Memory B cell (primary cell): ENCODE data around the gene PCP2.
A peak's percentile ranks its signal among the peaks of the same experiment; 100 is the strongest.

ENCODE experiments used
- ATAC-seq: fragments of 150-1000 bp; cut with Tn5 transposase; 2 replicates; pipeline ENCODE4 v1.10.0; 2021; ENCODE audit warnings: low read depth, mild to moderate bottlenecking, moderate library complexity
- DNase-seq, 2 donors: peaks; one replicate each; pipeline ENCODE4 v3.0.0; 2022; ENCODE audit warnings: low spot score in 2 of 2
- H3K27ac Mint-ChIP-seq: one replicate; pipeline ENCODE4 v1.8.0; 2022; ENCODE audit warnings: mild to moderate bottlenecking, moderate library complexity, mixed read lengths
- H3K27me3 Mint-ChIP-seq: one replicate; pipeline ENCODE4 v1.8.0; 2022; ENCODE audit warnings: mixed read lengths
- H3K36me3 Mint-ChIP-seq: one replicate; pipeline ENCODE4 v1.8.0; 2022; ENCODE audit warnings: mild to moderate bottlenecking, mixed read lengths
- H3K4me1 Mint-ChIP-seq: one replicate; pipeline ENCODE4 v1.8.0; 2022; ENCODE audit warnings: mixed read lengths
- H3K4me3 Mint-ChIP-seq: one replicate; pipeline ENCODE4 v1.8.0; 2022; ENCODE audit warnings: mild to moderate bottlenecking, moderate library complexity, mixed read lengths
- H3K9me3 Mint-ChIP-seq: one replicate; pipeline ENCODE4 v1.8.0; 2022; ENCODE audit warnings: mixed read lengths

Gene PCP2

DNA sequence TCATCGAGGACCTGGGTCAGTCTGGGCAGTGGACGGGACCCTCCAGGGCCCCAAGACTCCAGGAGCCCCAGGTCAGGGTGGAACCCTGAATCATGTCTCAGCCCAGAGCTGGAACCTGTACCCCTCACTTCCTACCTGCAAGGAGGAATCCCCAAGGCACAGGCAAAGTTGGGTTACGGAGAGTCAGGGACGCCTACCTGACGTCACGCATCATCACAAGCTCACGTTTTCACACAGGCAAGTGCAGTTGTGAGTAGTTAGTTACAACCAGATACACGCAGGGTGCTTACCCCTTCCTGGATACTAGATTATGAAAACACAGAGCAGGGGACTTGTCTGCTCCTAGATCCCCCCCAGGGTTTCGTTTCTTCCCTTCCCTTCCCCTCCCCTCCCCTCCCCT, 37.3 kb upstream of the PCP2 start:
- no peaks in the 10 kb centered on the region for H3K36me3 Mint-ChIP-seq
- H3K27me3 Mint-ChIP-seq: peaks cover 32% of the 10 kb centered on the region
- DNase-seq: no peak
- no peak overlapping the region for H3K27ac Mint-ChIP-seq
- H3K4me3 Mint-ChIP-seq: peak overlapping the region; percentile 72
- peak; percentile 40 for ATAC-seq
- H3K9me3 Mint-ChIP-seq: peaks cover 2% of the 10 kb centered on the region
- H3K4me1 Mint-ChIP-seq: peaks cover 16% of the 10 kb centered on the region

- Mint-ChIP-seq H3K9me3 (peaks cover 2% of the 10 kb centered on the region), H3K4me1 (peaks cover 14% of the 10 kb centered on the region), H3K36me3 (no peaks in the 10 kb centered on the region), H3K27me3 (peaks cover 32% of the 10 kb centered on the region), H3K4me3 (peak overlapping the region; percentile 72), H3K27ac (no peak overlapping the region)
- ATAC-seq: peak; percentile 67
- DNase-seq: no peak
Measured at GRCh38 chr19:7670150-7670783, 36.7 kb upstream of the PCP2 start.

GRCh38 chr19:7669641-7670040, 36.1 kb upstream of the PCP2 start:
- H3K27ac Mint-ChIP-seq: no peak overlapping the region
- no peak overlapping the region for H3K4me3 Mint-ChIP-seq
- no peaks in the 10 kb centered on the region for H3K36me3 Mint-ChIP-seq
- H3K9me3 Mint-ChIP-seq: peaks cover 2% of the 10 kb centered on the region
- DNase-seq (no peak), ATAC-seq (no peak)
- peaks cover 14% of the 10 kb centered on the region for H3K4me1 Mint-ChIP-seq
- peaks cover 32% of the 10 kb centered on the region for H3K27me3 Mint-ChIP-seq

DNA sequence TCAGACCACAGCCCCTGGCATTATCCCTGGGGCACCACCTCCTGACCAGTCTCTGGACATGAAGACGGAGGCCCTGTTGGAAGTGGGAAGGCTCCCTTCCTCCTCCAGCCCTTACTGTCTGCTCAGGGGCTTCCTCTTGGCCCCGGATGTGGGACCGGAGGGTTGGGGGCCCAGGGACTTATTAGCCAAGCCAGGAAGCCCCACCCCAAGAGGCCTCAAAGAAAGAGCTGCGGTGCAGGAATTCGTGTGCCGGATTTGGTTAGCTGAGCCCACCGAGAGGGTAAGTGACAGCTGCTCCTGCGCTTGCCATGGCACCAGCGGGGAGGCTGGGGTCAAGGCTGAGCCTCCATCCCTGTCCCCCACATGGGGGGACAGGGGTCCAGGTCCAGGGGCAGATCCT, 35.3 kb upstream of the PCP2 start, which contains the start of gene RETN:
TSS of gene RETN (plus strand) at position 208 of the 400 bp plus-strand sequence. CDS start 278 bp downstream, outside the sequence.
- DNase-seq (no peak), ATAC-seq (no peak)
- Mint-ChIP-seq H3K36me3 (no peaks in the 10 kb centered on the region), H3K27me3 (peaks cover 30% of the 10 kb centered on the region), H3K27ac (no peak within 1 kb of the TSS), H3K4me1 (peaks cover 12% of the 10 kb centered on the region), H3K9me3 (no peaks in the 10 kb centered on the region), H3K4me3 (peak within 1 kb of the TSS; percentile 9)

DNA sequence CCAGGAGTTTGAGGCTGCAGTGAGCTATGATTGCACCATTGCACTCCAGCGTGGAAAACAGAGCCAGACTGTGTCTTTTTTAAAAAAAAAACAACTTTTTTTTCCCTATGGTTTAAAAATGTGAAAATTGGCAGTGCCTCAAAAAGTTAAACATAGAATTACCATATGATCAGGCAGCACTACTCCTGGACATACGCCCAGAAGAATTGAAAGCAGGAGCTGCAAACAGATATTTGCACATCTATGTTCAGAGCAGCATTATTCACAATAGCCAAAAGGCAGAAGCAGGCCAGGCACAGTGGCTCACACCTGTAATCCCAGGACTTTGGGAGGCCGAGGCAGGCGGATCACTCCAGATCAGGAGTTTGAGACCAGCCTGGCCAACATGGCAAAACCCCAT, 31.6 kb upstream of the PCP2 start:
- peaks cover 13% of the 10 kb centered on the region for H3K27me3 Mint-ChIP-seq
- DNase-seq (no peak), ATAC-seq (no peak)
- H3K27ac Mint-ChIP-seq: no peak overlapping the region
- H3K9me3 Mint-ChIP-seq: no peaks in the 10 kb centered on the region
- H3K4me1 Mint-ChIP-seq: peaks cover 4% of the 10 kb centered on the region
- H3K36me3 Mint-ChIP-seq: no peaks in the 10 kb centered on the region
- no peak overlapping the region for H3K4me3 Mint-ChIP-seq

- Mint-ChIP-seq H3K9me3 (no peaks in the 10 kb centered on the region), H3K27ac (no peak overlapping the region), H3K4me1 (no peaks in the 10 kb centered on the region), H3K4me3 (no peak overlapping the region), H3K36me3 (no peaks in the 10 kb centered on the region), H3K27me3 (peaks cover 7% of the 10 kb centered on the region)
- DNase-seq: no peak
- no peak for ATAC-seq
Measured at GRCh38 chr19:7663706-7664105, 30.2 kb upstream of the PCP2 start.

DNA sequence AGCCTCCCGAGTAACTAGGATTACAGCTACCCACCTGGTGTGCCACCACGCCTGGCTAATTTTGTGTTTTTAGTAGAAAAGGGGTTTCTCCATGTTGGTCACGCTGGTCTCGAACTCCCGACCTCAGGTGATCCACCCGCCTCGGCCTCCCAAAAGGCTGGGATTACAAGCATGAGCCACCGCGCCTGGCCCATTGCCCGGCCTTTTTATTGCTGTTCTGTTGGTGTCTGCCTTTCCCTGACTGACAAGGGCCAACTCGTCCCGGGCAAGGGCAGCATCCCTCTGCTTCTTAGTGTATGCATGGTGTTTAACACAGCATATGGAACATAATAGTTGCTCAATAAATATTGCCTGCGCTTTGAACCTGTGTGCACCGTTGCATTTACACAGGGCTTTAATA, 29.1 kb upstream of the PCP2 start:
- Mint-ChIP-seq H3K36me3 (no peaks in the 10 kb centered on the region), H3K4me3 (no peak overlapping the region), H3K4me1 (peaks cover 4% of the 10 kb centered on the region), H3K27me3 (peaks cover 7% of the 10 kb centered on the region), H3K9me3 (no peaks in the 10 kb centered on the region), H3K27ac (no peak overlapping the region)
- DNase-seq (no peak), ATAC-seq (no peak)

DNA sequence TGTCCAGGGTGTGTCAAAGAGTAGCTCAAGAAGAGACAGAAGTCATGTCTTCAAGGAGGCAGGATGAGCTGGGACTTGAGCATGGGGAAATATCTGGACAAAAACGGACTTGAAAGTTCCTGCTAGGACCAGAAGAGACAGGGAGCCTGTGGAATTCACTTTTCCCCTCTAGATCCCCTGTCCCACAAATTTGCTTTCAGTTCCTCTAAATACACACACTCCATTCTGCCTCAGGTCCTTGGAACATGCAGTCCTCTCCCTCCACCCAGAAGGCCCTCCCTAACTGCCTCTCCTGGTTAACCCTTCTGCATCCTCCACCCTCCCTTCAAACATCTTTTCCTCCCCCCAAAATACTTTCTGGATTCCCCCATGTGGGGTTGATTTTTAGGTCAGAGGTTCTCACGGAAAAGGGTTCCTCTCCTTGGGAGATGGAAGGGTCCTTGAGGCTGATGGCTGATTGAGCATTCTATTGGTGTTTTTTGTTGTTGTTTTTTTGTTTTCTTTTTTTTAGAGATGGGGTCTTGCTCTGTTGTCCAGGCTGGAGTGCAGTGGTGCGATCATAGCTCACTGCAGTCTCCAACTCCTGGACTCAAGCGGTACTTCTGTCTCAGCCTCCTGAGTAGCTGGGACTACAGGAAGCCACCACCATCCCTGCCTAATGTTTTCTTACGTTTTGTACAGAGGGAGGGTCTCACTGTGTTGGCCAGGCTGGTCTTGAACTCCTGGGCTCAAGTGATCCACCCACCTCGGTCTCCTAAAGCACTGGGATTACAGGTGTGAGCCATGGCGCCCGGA, 28.4 kb upstream of the PCP2 start:
- Mint-ChIP-seq H3K36me3 (no peaks in the 10 kb centered on the region), H3K27ac (no peak overlapping the region), H3K4me3 (no peak overlapping the region), H3K27me3 (peaks cover 5% of the 10 kb centered on the region), H3K4me1 (peaks cover 4% of the 10 kb centered on the region), H3K9me3 (no peaks in the 10 kb centered on the region)
- no peak for DNase-seq
- no peak for ATAC-seq

DNA sequence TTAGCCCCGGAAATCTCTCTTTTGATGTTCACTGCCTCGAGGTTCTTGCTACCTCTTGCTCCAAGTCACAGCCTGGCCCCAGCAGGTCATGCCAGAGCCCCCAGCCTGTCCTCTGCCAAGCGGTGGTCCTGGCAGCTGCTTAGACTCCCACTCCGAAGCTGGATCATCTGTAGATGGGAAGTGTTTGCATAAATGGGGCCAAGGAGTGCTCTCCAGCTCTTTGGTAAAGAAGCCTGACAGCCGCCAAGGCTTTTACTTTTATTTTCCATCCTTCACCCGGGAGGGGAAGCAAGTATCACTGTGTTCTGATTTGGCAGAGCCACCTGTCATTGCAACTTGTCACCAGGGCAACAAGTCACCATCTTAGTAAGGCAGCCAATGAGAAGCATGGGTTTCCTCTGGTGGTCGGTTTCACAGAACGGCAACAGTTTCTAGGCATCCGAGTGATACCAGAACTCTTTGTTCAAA, 24.7 kb upstream of the PCP2 start:
- DNase-seq (peak in 1 of 2 donors; percentile 68), ATAC-seq (peak; percentile 100)
- Mint-ChIP-seq H3K4me1 (peaks cover 4% of the 10 kb centered on the region), H3K27ac (peak overlapping the region; percentile 91), H3K4me3 (peak overlapping the region; percentile 83), H3K9me3 (no peaks in the 10 kb centered on the region), H3K36me3 (no peaks in the 10 kb centered on the region), H3K27me3 (no peaks in the 10 kb centered on the region)

DNA sequence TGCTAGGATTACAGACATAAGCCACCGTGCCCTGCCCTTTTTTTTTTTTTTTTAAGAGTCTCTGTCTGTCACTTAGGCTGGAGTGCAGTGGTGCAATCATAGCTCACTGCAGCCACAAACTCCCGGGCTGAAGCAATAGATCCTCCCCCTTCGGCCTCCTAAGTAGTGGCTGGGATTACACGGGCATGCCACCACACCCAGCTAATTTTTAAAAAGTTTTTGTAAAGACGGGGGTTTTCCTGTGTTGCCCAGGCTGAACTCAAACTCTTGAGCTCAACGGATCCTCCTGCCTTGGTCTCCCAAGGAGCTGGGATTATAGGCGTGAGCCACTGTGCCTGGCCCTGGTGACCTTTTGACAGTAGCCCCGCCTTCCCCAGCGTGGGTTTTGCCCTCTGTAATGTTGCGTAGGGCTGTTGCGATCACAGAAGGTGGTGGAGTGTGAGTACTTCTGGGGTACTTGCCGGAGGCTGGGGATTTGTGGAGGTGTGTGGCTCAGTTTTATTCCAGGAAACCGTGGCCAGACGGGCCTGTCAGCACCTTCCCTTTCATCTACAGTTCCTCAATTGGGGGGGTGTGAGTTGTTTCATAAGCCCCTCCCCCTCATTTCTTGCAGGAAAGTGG, 23.7 kb upstream of the PCP2 start:
- H3K27me3 Mint-ChIP-seq: no peaks in the 10 kb centered on the region
- DNase-seq (no peak), ATAC-seq (no peak)
- H3K4me1 Mint-ChIP-seq: peaks cover 9% of the 10 kb centered on the region
- no peaks in the 10 kb centered on the region for H3K36me3 Mint-ChIP-seq
- peak overlapping the region; percentile 91 for H3K27ac Mint-ChIP-seq
- no peaks in the 10 kb centered on the region for H3K9me3 Mint-ChIP-seq
- no peak overlapping the region for H3K4me3 Mint-ChIP-seq

DNA sequence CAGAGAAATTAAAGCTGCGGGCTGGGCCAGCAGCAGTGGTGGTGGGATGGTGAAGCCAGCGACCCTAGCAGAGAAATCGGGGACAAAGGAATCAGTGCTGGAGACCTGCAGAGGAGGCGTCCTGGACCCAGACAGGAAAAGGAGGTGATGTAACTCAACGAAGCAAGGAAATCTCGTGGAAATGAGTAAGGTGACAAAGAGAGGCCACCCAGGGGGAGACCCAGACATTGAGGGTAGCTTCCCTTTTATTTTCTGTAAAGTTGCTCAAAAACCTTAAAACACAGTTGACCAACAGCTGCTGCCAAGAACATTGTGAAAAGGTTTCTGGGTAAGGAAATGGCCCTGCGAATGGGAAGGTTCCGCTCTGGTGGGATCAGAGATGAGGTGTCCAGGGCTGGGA, 22.1 kb upstream of the PCP2 start:
- no peaks in the 10 kb centered on the region for H3K9me3 Mint-ChIP-seq
- H3K4me3 Mint-ChIP-seq: no peak overlapping the region
- no peaks in the 10 kb centered on the region for H3K27me3 Mint-ChIP-seq
- H3K27ac Mint-ChIP-seq: no peak overlapping the region
- H3K4me1 Mint-ChIP-seq: peaks cover 11% of the 10 kb centered on the region
- ATAC-seq: no peak
- no peak for DNase-seq
- H3K36me3 Mint-ChIP-seq: no peaks in the 10 kb centered on the region

- Mint-ChIP-seq H3K4me1 (peaks cover 11% of the 10 kb centered on the region), H3K27ac (no peak overlapping the region), H3K27me3 (no peaks in the 10 kb centered on the region), H3K9me3 (no peaks in the 10 kb centered on the region), H3K4me3 (no peak overlapping the region), H3K36me3 (no peaks in the 10 kb centered on the region)
- DNase-seq (no peak), ATAC-seq (no peak)
Measured at GRCh38 chr19:7654401-7654800, 20.9 kb upstream of the PCP2 start.

GRCh38 chr19:7652061-7652641, 18.6 kb upstream of the PCP2 start:
- H3K4me1 Mint-ChIP-seq: peaks cover 7% of the 10 kb centered on the region
- peak overlapping the region; percentile 45 for H3K27ac Mint-ChIP-seq
- ATAC-seq: peak; percentile 95
- H3K4me3 Mint-ChIP-seq: peak overlapping the region; percentile 80
- no peaks in the 10 kb centered on the region for H3K9me3 Mint-ChIP-seq
- H3K36me3 Mint-ChIP-seq: peaks cover 2% of the 10 kb centered on the region
- H3K27me3 Mint-ChIP-seq: no peaks in the 10 kb centered on the region
- DNase-seq: peak; percentile 83 to 85

DNA sequence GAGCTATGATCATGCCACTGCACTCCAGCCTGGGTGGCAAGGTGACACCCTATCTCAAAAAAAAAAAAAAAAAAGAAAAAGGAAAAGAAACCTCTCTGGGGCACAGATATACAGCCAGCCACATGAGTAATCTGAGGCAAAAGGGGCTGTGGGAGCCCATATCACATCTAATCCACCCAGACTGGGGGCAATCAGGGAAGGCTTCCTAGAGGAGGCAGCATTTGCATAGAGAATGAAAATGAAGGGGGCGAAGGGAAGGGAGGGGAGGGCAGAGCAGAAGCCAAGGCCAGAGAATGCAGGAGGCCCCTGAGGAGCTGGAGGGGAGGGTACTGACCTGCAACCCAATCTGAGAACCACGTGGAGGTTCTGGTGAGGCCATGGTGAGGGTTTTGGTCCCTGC, 16.6 kb upstream of the PCP2 start:
- H3K36me3 Mint-ChIP-seq: peaks cover 8% of the 10 kb centered on the region
- no peak for ATAC-seq
- H3K4me3 Mint-ChIP-seq: no peak overlapping the region

More for the DNA sequence above, 16.6 kb upstream of the PCP2 start:
- Mint-ChIP-seq H3K27me3 (no peaks in the 10 kb centered on the region), H3K27ac (no peak overlapping the region), H3K9me3 (no peaks in the 10 kb centered on the region), H3K4me1 (peaks cover 11% of the 10 kb centered on the region)
- no peak for DNase-seq
